Gastrocnemius medialis (tissue), 4 donors: Measurements from ENCODE around the gene DPYSL3.

Source experiments
- CTCF ChIP-seq, 5 experiments: fragments of 450-650 bp in 3 of 5; fragments of 200-600 bp in 2 of 5; sonication (generic) in 2 of 5; IDR thresholded peaks in 4 of 5; conservative IDR thresholded peaks in 1 of 5; 1 replicate in 4 of 5; 2 replicates in 1 of 5; pipeline ENCODE4 v1.5.1; 2016 to 2019; ENCODE audit warnings: antibody characterized with exemption in 5 of 5, mild to moderate bottlenecking in 3 of 5, moderate library complexity in 3 of 5
- POLR2A ChIP-seq, 2 donors: fragments of 450-650 bp; IDR thresholded peaks; one replicate each; pipeline ENCODE4 v1.6.1; 2017; ENCODE audit warnings: antibody characterized with exemption in 2 of 2, mild to moderate bottlenecking in 2 of 2, moderate library complexity in 2 of 2

- TF ChIP-seq CTCF (IDR thresholded peaks at IDR 0.05 in 4 of 5, conservative IDR thresholded peaks at IDR 0.05 in 1 of 5) = no peak
- TF ChIP-seq POLR2A (IDR thresholded peaks at IDR 0.05) = no peak
These were observed 13.2 kb upstream of the DPYSL3 start for GRCh38 chr5:147523069-147523468.
